PC-9 (cell line): ENCODE results near the gene ADRA2B.

Experiments used
- EZH2 ChIP-seq: fragments of 200-600 bp; sonication (generic); IDR thresholded peaks from 2 replicates; pipeline ENCODE4 v1.8.0; 2017; ENCODE audit warnings: antibody characterized with exemption, low read depth
- TF ChIP-seq, protein P1 (sequence below): fragments of 200-600 bp; sonication (generic); conservative IDR thresholded peaks from 2 replicates; pipeline ENCODE4 v1.6.1; 2017; ENCODE audit warnings: mixed run types, antibody characterized with exemption, mild to moderate bottlenecking, moderate library complexity

DNA sequence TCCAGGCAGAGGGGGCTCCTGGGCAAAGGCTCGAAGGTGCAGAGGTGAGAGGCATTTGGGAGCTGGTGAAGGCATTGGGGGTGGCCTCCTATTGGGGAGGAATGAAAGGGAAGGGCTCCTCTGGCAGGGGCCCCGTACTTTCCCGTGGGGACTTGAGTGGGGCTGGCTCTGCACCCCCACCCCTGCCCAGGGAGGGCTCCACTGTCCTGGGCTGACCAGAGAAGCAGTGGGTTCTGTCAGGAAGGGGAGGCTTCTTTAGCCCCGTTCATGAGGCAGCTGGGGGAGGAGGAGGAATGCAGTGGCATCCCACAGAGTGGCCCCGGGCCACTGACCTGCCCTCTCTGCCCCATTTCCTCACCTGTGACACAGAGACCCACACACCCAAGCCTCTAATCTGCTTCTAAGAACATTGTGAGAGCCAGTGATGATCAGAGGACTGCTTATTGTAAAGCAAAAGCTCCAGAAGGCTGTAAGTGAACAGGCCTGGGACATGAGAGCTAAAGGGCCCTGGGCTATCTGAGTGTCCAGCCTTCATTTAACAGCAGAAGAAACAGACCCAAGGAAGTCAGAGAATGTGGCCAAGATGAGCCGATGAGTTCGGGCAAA is 43.1 kb downstream of the ADRA2B start:
- TF ChIP-seq, protein P1, sequence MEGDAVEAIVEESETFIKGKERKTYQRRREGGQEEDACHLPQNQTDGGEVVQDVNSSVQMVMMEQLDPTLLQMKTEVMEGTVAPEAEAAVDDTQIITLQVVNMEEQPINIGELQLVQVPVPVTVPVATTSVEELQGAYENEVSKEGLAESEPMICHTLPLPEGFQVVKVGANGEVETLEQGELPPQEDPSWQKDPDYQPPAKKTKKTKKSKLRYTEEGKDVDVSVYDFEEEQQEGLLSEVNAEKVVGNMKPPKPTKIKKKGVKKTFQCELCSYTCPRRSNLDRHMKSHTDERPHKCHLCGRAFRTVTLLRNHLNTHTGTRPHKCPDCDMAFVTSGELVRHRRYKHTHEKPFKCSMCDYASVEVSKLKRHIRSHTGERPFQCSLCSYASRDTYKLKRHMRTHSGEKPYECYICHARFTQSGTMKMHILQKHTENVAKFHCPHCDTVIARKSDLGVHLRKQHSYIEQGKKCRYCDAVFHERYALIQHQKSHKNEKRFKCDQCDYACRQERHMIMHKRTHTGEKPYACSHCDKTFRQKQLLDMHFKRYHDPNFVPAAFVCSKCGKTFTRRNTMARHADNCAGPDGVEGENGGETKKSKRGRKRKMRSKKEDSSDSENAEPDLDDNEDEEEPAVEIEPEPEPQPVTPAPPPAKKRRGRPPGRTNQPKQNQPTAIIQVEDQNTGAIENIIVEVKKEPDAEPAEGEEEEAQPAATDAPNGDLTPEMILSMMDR, result no peak
- no peak for TF ChIP-seq EZH2
